ENCODE data around the gene STAT2.
"Not testable (repeated sequence)": the region's sequence is repeated elsewhere in the genome, so short reads cannot be mapped to it uniquely, and the experiment has no call there.

Gene STAT2

GRCh38 chr12:56362130-56363059, 2.5 kb upstream of the STAT2 start, which contains the start of gene APOF:
APOF (minus strand) TSS chr12:56362857; CDS start chr12:56362745, 112 bp downstream.
- no peak for DNase-seq (ENCODE audit: low spot score)

GRCh38 chr12:56361487-56362129, 1.7 kb upstream of the STAT2 start:
- DNase-seq (ENCODE audit: low spot score): no peak

- peak; percentile 13 for DNase-seq (ENCODE audit: low spot score)
These were observed 923 bp downstream of the STAT2 start for GRCh38 chr12:56358836-56359532.

- DNase-seq (ENCODE audit: low spot score): no peak
These were observed 8.6 kb downstream of the STAT2 start for GRCh38 chr12:56351325-56351724.

- DNase-seq (ENCODE audit: low spot score): no peak
These were observed 9.2 kb downstream of the STAT2 start for GRCh38 chr12:56350662-56351061.

- DNase-seq (ENCODE audit: low spot score): no peak
These were observed 11.1 kb downstream of the STAT2 start for GRCh38 chr12:56348776-56349175.

- DNase-seq (ENCODE audit: low spot score): not testable (repeated sequence)
These were observed 12.7 kb downstream of the STAT2 start for GRCh38 chr12:56347255-56347654.

GRCh38 chr12:56346675-56347074, 13.2 kb downstream of the STAT2 start:
- no peak for DNase-seq (ENCODE audit: low spot score)

GRCh38 chr12:56342290-56342689, 17.6 kb downstream of the STAT2 start:
- not testable (repeated sequence) for DNase-seq (ENCODE audit: low spot score)

- DNase-seq (ENCODE audit: low spot score): no peak
These were observed 18.3 kb downstream of the STAT2 start for GRCh38 chr12:56341616-56342015.

GRCh38 chr12:56339158-56339422, 20.8 kb downstream of the STAT2 start:
- DNase-seq (ENCODE audit: low spot score): no peak

GRCh38 chr12:56338308-56339157, 21.4 kb downstream of the STAT2 start, which contains the start of gene IL23A:
IL23A (plus strand) TSS chr12:56338884; CDS start chr12:56339045, 161 bp downstream.
- DNase-seq (ENCODE audit: low spot score): peak; percentile 81

- no peak for DNase-seq (ENCODE audit: low spot score)
These were observed 22.1 kb downstream of the STAT2 start for GRCh38 chr12:56337753-56338251.

GRCh38 chr12:56336361-56337167, 23.3 kb downstream of the STAT2 start:
- no peak for DNase-seq (ENCODE audit: low spot score)

GRCh38 chr12:56335527-56335926, 24.4 kb downstream of the STAT2 start:
- not testable (repeated sequence) for DNase-seq (ENCODE audit: low spot score)

GRCh38 chr12:56334490-56334793, 25.5 kb downstream of the STAT2 start:
- DNase-seq (ENCODE audit: low spot score): no peak

GRCh38 chr12:56333679-56334489, 26.0 kb downstream of the STAT2 start, which contains the start of gene PAN2:
PAN2 (minus strand) TSS chr12:56334000; CDS start chr12:56333094, 906 bp downstream.
- DNase-seq (ENCODE audit: low spot score): peak; percentile 97

- no peak for DNase-seq (ENCODE audit: low spot score)
These were observed 26.7 kb downstream of the STAT2 start for GRCh38 chr12:56333197-56333678.

- DNase-seq (ENCODE audit: low spot score): no peak
These were observed 27.3 kb downstream of the STAT2 start for GRCh38 chr12:56332512-56333196.

Measured in activated CD4-positive, alpha-beta T cell treated with anti-CD3 and anti-CD28 coated beads, Interleukin-2, Interleukin-4, amounts not matched to agents 100 ng/mL and 50 ng/mL, durations not matched to agents 16 hours and 8 hours (primary cell).